Astrocyte (in vitro differentiated cells and primary cell): ENCODE measurements around the gene REC114. TPM values are rescaled to one million over a fixed set of nuclear protein-coding genes. Genes with fewer than 3 reads are reported as not detected.

Experiments used
- DNase-seq: peaks from one replicate; pipeline ENCODE4 v3.0.0-alpha.2; 2010; ENCODE audit warnings: low read depth
- FAIRE-seq: peaks from 2 replicates; lab custom pipeline; 2011; peaks lifted over from hg19 to GRCh38; lab: Jason Lieb, UNC
- H2AFZ ChIP-seq: 2 replicates; pipeline ENCODE4 v1.6.0; 2012; ENCODE audit warnings: low read depth, low read length, inconsistent platforms
- H3K27ac ChIP-seq: 2 replicates; pipeline ENCODE4 v1.5.1; 2011; ENCODE audit warnings: low read depth, low read length, inconsistent platforms
- H3K27me3 ChIP-seq: 2 replicates; pipeline ENCODE4 v1.6.0; 2011; ENCODE audit warnings: low read length, inconsistent platforms; ENCODE audit not compliant: insufficient read depth
- H3K36me3 ChIP-seq: 2 replicates; pipeline ENCODE4 v1.5.1; 2011; ENCODE audit warnings: low read length, inconsistent platforms; ENCODE audit not compliant: insufficient read depth
- H3K4me1 ChIP-seq: 2 replicates; pipeline ENCODE4 v1.5.1; 2011; ENCODE audit warnings: low read length, inconsistent platforms; ENCODE audit not compliant: insufficient read depth
- H3K4me2 ChIP-seq: 2 replicates; pipeline ENCODE4 v1.6.0; 2012; ENCODE audit warnings: low read length, inconsistent platforms
- H3K4me3 ChIP-seq: 2 replicates; pipeline ENCODE4 v1.5.1; 2011; ENCODE audit warnings: low read depth, mild to moderate bottlenecking, low read length, inconsistent platforms; ENCODE audit not compliant: insufficient read depth
- H3K79me2 ChIP-seq: 2 replicates; pipeline ENCODE4 v1.6.0; 2012; ENCODE audit warnings: mild to moderate bottlenecking, low read length, inconsistent platforms; ENCODE audit not compliant: insufficient read depth
- H3K9ac ChIP-seq: 2 replicates; pipeline ENCODE4 v1.6.0; 2012; ENCODE audit warnings: mild to moderate bottlenecking, low read length, inconsistent platforms
- H3K9me3 ChIP-seq: 2 replicates; pipeline ENCODE4 v1.5.1; 2012; ENCODE audit warnings: low read depth, mild to moderate bottlenecking, low read length, inconsistent platforms; ENCODE audit not compliant: insufficient read depth
- H4K20me1 ChIP-seq: 2 replicates; pipeline ENCODE4 v1.6.0; 2012; ENCODE audit warnings: low read length, inconsistent platforms; ENCODE audit not compliant: insufficient read depth
- H3K27ac Mint-ChIP-seq: one replicate; pipeline ENCODE4 v1.8.0; 2021; ENCODE audit warnings: mild to moderate bottlenecking, mixed read lengths; ENCODE audit not compliant: unreplicated experiment
- H3K27me3 Mint-ChIP-seq: one replicate; pipeline ENCODE4 v1.8.0; 2021; ENCODE audit warnings: low read depth, mixed read lengths; ENCODE audit not compliant: unreplicated experiment
- H3K36me3 Mint-ChIP-seq: one replicate; pipeline ENCODE4 v1.8.0; 2021; ENCODE audit warnings: low read depth, mixed read lengths; ENCODE audit not compliant: unreplicated experiment
- H3K4me1 Mint-ChIP-seq: one replicate; pipeline ENCODE4 v1.8.0; 2021; ENCODE audit warnings: low read depth, mixed read lengths; ENCODE audit not compliant: unreplicated experiment
- H3K4me3 Mint-ChIP-seq: one replicate; pipeline ENCODE4 v1.8.0; 2021; ENCODE audit warnings: mild to moderate bottlenecking, moderate library complexity, mixed read lengths; ENCODE audit not compliant: unreplicated experiment
- H3K9me3 Mint-ChIP-seq: one replicate; pipeline ENCODE4 v1.8.0; 2021; ENCODE audit warnings: mild to moderate bottlenecking, mixed read lengths; ENCODE audit not compliant: unreplicated experiment
- EZH2 ChIP-seq: IDR thresholded peaks from 2 replicates; pipeline ENCODE4 v1.6.1; 2012; ENCODE audit warnings: mild to moderate bottlenecking, low read length, inconsistent platforms; ENCODE audit not compliant: insufficient read depth
- total RNA-seq: library from RNA; stranded (reverse); gene quantifications from 2 replicates; pipeline ENCODE4 v1.2.1, GENCODE V29; 2021
- TF ChIP-seq, protein P1 (sequence below): IDR thresholded peaks from 2 replicates; pipeline ENCODE4 v1.5.1; 2011; ENCODE audit warnings: low read depth, mild to moderate bottlenecking, inconsistent platforms, low read length, moderate library complexity; ENCODE audit not compliant: insufficient read depth

Gene REC114
- total RNA-seq, 1 donor from 2014 or later: not detected

DNA sequence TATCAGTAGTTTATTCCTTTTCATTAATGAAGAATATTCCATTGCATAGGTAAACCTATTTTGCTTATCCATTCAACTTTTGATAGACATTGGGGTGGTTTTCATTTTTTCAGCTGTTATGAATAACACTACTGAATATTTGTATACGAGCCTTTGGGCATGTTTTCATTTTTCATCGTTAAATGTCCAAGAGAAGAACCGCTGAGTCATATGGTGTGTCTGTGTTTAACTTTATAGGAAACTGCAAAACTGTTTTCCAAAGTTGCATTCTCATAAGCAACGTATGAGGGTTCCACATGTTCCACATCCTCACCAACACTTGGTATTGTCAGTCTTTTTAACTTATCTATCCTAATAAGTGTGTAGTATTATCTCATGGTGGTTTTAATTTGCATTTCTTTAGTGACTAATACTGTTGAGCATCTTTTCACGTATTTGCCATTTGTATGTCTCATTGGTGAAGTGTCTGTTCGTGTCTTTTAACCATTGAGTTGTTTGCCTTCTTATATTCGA is 33.8 kb downstream of the REC114 start:
- no peaks in the 10 kb centered on the region for H4K20me1 ChIP-seq
- H3K9ac ChIP-seq: no peak overlapping the region
- Mint-ChIP-seq H3K4me3 (no peak overlapping the region), H3K9me3 (no peaks in the 10 kb centered on the region), H3K27me3 (no peaks in the 10 kb centered on the region), H3K27ac (no peak overlapping the region), H3K4me1 (no peaks in the 10 kb centered on the region), H3K36me3 (no peaks in the 10 kb centered on the region)
- FAIRE-seq (no peak), DNase-seq (no peak)
- no peak overlapping the region for H3K27ac ChIP-seq
- no peaks in the 10 kb centered on the region for H3K36me3 ChIP-seq
- H3K9me3 ChIP-seq: no peaks in the 10 kb centered on the region
- no peaks in the 10 kb centered on the region for H3K4me1 ChIP-seq
- no peak overlapping the region for H3K4me2 ChIP-seq
- TF ChIP-seq EZH2: no peak
- H2AFZ ChIP-seq: no peak overlapping the region
- H3K79me2 ChIP-seq: no peaks in the 10 kb centered on the region
- no peak overlapping the region for H3K4me3 ChIP-seq
- H3K27me3 ChIP-seq: no peaks in the 10 kb centered on the region

DNA sequence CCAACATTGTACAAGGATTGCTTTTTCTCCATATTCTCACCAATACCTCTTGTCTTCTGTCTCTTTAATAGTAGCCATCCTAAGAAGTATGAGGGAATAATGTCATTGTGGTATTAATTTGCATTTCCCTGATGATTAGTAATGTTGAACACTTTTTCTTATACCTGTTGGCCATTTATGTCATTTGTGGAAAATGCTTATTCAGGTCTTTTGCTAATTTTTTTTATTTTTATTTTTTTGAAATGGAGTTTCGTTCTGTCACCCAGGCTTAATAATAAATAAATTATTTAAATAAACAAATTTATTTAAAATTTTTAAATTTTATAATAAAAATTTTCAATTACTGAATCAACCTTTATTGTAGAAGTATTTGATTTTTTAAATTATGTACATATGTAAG is 37.1 kb downstream of the REC114 start:
- H3K9me3 ChIP-seq: no peaks in the 10 kb centered on the region
- no peak overlapping the region for H3K9ac ChIP-seq
- Mint-ChIP-seq H3K4me1 (no peaks in the 10 kb centered on the region), H3K9me3 (no peaks in the 10 kb centered on the region), H3K4me3 (no peak overlapping the region), H3K36me3 (no peaks in the 10 kb centered on the region), H3K27me3 (no peaks in the 10 kb centered on the region), H3K27ac (no peak overlapping the region)
- H3K4me2 ChIP-seq: no peak overlapping the region
- no peaks in the 10 kb centered on the region for H3K4me1 ChIP-seq
- H4K20me1 ChIP-seq: no peaks in the 10 kb centered on the region
- no peak overlapping the region for H3K4me3 ChIP-seq
- H3K27ac ChIP-seq: no peak overlapping the region
- H3K27me3 ChIP-seq: no peaks in the 10 kb centered on the region
- no peak overlapping the region for H2AFZ ChIP-seq
- H3K36me3 ChIP-seq: no peaks in the 10 kb centered on the region
- TF ChIP-seq, protein P1, sequence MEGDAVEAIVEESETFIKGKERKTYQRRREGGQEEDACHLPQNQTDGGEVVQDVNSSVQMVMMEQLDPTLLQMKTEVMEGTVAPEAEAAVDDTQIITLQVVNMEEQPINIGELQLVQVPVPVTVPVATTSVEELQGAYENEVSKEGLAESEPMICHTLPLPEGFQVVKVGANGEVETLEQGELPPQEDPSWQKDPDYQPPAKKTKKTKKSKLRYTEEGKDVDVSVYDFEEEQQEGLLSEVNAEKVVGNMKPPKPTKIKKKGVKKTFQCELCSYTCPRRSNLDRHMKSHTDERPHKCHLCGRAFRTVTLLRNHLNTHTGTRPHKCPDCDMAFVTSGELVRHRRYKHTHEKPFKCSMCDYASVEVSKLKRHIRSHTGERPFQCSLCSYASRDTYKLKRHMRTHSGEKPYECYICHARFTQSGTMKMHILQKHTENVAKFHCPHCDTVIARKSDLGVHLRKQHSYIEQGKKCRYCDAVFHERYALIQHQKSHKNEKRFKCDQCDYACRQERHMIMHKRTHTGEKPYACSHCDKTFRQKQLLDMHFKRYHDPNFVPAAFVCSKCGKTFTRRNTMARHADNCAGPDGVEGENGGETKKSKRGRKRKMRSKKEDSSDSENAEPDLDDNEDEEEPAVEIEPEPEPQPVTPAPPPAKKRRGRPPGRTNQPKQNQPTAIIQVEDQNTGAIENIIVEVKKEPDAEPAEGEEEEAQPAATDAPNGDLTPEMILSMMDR: no peak
- no peak for DNase-seq
- H3K79me2 ChIP-seq: no peaks in the 10 kb centered on the region
- no peak for FAIRE-seq

DNA sequence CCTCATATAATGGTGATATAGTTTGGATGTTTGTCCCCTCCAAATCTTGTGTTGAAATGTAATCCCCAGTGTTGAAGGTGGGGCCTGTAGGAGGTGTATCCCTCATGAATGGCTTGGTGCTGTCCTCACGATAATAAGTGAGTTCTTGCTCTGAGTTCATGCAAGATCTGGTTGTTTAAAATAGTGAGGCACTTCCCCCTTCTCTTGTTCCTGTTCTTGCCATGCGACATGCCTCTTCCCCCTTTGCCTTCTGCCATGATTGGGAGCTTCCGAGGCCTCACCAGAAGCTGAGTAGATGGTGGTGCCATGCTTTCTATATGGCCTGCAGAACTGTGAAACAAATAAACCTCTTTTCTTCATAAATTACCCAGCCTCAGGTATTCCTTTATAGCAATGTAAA is 39.2 kb downstream of the REC114 start:
- Mint-ChIP-seq H3K27me3 (peaks cover 10% of the 10 kb centered on the region), H3K27ac (no peak overlapping the region), H3K36me3 (no peaks in the 10 kb centered on the region), H3K4me1 (no peaks in the 10 kb centered on the region), H3K9me3 (no peaks in the 10 kb centered on the region), H3K4me3 (no peak overlapping the region)
- Histone ChIP-seq H3K36me3 (no peaks in the 10 kb centered on the region), H3K9me3 (no peaks in the 10 kb centered on the region), H3K4me1 (no peaks in the 10 kb centered on the region), H3K9ac (no peak overlapping the region), H3K4me3 (no peak overlapping the region), H3K27ac (no peak overlapping the region), H3K79me2 (no peaks in the 10 kb centered on the region), H3K27me3 (no peaks in the 10 kb centered on the region), H3K4me2 (no peak overlapping the region), H2AFZ (no peak overlapping the region), H4K20me1 (no peaks in the 10 kb centered on the region)
- TF ChIP-seq EZH2: no peak
- TF ChIP-seq, protein P1: no peak
- FAIRE-seq: no peak
- DNase-seq: no peak
